ENCODE data around the gene SH3PXD2B.
"Not testable (repeated sequence)": the region's sequence is repeated elsewhere in the genome, so short reads cannot be mapped to it uniquely, and the experiment has no call there.

Gene SH3PXD2B

DNA sequence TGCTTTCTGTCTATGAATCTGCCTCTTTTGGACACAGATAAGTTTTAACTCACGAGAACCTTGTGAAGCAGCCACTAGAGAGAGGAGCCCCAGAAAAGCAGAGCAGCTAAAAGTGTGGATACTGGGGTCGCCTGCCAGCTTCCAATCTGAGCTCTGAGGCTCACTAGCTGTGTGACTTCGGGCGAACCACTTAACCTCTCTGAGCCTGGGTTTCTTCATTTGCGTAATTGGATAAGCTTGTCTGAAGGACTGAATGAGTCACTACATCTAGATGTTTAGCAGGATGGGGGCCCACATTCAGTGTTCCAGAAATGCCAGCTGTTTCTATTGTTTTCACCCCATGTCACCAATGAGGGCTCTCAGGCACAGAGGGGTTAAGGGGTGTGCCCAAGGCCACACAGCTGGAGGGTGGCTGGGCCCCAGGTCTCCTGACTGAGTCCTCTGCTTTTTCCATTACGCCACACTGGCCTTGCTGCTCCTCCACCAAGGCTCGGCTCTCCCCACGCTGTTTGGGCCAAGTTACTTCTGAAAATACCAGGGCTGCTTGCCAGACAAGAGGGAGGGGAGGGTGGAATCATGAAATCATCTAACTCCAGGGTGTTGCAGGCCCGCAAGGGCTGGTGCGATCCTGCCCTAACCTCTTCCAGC, 36.2 kb downstream of the SH3PXD2B start:
- no peak for DNase-seq

DNA sequence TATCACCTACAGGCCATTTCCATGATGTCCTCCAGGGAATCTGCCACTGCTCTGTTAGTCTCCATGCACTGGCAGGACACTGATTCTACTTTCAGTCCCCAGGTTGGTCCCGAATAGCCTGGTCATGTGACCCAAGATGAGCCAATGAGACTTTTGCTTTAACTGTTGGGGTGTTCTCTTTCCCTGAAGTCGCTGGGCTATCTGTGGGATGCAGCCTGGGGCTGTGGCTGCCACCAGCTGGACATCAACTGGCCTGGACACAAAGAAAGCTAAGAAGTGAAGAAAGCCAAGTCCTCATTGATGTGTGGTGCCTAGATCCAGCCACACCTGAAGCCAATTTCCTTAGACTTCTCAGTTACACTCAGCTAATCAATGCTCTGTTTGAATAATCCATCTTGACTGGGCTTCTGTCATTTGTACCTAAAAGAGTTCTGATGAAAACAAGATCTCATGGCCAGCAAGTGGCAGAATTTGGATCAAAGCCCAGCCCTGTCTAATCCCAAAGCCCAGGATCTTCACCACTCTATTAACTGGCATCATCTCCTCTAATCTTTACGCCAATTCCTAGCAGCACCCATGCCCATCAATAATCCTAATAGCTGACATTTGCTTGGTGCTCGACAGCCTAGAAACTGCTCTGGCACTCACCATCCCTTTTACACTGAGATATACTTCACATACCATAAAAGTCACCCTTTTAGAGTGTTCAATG, 37.0 kb downstream of the SH3PXD2B start:
- DNase-seq = no peak

DNA sequence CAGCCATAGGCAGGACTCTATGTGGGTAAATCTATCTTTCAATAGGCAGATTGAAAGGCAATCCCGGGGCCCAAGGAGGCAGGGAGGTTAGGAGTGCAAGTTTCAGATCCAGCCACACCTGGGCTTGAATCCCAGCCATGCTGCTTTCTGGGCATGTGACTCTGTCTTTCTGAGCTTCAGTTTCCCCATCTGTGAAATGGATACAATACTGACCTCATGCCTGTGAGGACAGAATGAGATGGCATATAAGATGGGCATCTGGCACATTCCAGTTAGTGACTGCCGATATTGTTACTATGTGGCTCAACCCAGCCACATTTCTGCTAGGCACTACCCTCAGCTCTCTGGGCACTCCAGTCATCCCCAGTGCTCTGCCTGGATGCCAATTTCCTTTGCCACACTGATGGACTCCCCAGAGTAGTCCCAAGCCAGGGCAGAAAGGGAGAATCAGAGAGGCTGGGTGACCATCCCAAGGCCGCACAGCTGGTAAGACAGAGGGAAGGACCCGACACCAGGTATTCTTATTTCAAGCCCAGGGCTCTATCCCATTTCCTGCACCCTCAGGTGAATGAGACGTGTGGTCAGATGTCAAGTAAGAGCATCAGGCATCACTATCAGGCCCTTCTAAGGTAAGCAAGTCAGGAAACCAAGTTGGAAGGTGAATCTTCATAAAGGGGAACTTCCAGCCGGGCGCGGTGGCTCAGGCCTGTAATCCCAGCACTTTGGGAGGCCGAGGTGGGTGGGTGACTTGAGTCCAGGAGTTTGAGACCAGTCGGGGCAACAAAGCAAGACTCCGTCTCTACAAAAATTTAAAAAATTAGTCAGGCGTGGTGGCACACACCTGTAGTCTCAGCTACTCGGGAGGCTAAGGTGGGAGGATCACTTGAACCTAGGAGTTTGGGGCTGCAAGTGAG, 38.7 kb downstream of the SH3PXD2B start:
- no peak for DNase-seq

DNA sequence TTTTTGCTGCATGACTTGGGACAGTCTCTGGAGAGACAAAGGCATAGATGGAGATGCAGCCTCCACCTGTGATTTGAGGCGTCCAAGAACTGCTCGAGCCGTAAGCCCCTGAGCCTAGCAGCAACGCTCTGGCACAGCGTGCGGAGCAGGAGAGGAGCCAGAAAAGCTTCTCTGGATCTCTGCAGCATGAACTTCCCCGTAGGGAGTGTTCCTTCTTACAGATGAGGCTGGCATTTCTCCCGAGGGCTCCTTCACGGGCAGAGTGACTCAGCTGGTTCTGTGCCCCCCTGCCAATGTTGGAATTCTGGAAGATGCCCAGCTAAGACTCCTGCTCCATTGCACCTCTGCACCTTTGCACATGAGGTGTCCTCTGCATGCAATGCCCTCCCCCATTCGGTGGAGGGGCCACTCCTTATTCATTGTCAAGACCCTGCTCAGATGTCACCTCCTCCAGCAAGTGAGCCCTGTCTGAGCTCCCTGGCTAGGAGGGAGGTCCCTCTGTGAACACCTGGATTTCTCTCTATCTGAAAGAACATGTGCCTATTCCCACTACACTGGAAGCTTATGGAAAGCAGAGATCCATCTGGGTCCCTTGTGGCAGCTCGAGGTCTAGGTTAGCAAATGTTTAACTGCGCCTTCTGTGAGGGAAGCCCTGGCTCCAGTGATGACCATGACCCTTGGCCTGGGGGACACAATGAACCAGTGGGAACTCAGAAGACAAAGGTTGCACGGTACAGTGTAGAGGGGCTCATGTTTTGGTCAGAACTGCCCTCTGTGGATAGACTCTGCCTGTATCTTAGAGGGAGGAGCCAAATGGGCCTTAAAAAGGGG, 39.6 kb downstream of the SH3PXD2B start:
- DNase-seq = no peak

DNA sequence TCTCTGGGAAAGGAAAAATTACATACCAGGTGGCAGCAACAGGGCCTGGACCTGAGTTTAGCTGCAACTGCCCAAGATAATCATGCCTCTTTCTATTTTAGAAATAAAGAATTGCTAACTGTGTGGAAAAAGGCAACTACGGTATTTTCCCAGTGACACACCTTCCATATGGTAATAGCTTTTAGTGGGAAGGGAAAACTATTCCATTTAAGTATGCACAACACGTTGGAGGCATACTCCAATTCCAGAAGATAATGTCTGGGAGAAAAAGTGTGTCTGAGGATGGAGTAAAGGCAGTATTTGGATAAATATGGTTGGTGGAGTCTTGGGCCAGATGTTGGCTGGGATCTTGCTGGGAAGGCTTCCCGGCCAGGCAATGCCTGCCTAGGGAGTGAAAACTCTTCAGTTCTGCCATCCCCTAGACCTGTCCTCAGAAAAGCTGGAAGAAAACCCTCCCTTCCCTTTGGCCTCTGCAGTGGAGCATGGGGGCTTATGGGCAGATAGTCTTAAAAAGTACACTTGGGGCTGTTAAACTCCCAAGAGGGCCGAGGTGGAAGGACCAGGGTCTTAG, 40.6 kb downstream of the SH3PXD2B start:
- no peak for DNase-seq

DNA sequence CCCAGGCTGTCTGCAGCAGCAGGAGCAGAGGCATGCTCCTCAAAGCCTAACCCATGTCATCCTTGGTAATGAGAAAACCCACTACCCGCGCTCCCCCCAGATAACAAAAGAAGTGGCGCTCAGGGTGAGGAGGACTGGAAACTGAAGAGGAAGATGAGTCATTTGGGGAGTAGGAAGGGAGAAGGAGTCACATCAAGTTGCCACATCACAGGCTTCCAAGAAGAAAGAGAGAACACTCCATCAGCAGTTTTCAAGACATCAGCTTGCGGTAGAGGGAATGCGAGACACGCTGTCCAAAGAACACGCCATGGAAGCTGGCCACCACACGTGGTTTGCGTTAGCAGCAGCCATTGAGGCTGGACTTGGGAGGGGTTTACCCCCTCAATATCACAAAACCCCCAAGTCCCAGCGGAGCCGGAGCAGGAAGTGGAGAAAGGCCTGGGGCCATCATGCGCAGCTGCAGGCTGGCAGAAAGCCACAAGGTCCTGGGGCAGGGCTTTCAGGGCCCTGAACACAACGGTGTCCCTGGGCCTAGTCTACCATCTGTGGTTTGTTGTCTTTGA, 41.5 kb downstream of the SH3PXD2B start:
- peak in 1 of 5 donors; percentile 44 for DNase-seq

DNA sequence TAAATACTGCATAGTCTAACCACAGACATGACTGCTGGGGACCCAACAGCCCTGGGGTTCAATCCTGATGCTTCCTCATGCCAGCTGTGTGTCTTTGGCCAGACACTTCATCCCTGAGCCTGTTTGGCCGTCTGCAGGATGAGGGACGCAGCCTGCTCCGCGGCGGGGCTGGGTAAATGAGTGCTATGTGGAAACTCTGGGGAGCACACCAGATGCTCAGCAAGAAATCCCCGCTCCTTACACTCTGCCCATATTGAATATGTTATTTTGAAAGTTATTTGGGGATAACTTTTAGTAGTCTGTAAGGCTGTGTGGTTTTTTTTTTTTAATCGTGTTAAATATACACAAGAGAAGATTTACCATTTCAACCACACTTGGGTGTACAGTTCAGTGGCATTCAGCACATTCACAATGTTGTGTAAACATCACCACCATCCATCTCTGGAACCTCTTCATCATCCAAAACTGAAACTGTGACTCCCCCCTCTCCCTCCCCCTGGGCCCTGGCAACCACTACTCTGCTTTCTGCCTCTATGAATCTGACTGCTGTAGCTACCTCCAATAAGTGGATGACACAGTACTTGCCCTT, 42.7 kb downstream of the SH3PXD2B start:
- DNase-seq = peak in 1 of 5 donors; percentile 38

DNA sequence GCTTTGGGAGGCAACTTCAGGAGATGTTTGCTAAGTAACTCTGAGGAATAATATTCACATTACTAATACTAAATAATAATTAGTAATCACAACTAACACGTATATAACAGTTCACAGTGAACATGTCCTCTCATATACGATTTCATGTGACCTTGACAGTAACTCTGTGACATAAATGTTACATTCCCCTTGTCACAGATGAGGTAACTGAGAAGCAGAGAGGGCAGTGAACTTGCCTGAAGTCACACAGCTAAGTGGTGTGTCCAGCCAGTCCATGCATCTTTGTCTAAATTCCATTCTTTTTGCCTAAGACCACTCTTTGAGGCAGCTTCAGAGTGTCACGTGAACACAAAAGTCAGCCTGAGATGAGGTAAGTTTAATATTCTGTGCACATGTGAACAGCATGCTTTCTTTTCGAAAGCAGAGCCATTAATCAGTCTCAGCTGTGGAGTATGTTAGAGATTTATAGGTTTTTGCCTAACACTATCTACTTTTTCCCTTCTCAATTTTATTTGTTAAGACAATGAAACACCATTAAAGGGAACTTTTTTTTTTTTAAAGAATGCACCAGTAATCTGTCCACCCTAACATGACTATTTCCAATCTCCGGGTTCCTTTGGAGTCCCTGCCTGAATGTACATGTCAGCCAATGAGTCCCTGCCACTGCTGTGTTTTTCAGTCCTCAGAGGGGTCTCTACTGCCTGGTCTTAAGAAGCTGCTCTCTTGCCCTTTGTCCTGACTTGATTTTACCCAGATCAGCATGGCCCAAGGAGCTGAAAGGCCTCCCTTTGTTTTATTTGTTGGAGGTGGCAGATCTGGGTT, 43.5 kb downstream of the SH3PXD2B start:
- no peak for DNase-seq

DNA sequence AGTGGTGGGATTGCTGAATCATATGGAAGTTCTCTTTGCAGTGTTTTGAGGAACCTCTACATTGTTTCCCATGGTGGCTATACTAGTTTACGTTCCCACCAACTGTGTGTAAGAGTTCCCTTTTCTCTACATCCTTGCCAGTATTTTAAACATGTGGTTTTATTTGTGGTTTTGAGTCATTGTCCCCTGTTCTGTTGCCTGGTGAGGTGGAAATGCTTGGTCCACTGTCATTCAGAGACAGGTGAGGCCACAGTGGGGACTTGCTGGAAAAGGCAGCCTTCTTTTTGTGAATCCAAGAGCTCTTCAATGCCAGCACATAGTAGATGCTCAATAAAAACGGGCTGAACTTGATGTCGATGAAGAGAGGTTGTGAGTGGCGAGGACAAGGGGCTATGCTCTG, 44.2 kb downstream of the SH3PXD2B start:
- DNase-seq = no peak

DNA sequence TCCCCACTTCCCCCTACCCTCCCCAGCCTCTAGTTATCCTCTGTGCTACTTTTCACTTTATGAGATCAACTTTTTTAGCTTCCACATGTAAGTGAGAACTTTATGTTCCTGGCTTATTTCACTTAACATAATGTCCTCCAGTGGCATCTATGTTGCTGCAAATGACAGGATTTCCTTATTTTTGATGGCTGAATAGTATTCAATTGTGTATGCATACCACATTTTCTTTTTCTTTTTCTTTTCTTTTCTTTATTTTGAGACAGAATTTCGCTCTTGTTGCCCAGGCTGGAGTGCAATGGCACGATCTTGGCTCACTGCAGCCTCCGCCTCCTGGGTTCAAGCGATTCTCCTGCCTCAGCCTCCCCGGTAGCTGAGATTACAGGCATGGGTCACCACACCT, 44.8 kb downstream of the SH3PXD2B start:
- not testable (repeated sequence) for DNase-seq

DNA sequence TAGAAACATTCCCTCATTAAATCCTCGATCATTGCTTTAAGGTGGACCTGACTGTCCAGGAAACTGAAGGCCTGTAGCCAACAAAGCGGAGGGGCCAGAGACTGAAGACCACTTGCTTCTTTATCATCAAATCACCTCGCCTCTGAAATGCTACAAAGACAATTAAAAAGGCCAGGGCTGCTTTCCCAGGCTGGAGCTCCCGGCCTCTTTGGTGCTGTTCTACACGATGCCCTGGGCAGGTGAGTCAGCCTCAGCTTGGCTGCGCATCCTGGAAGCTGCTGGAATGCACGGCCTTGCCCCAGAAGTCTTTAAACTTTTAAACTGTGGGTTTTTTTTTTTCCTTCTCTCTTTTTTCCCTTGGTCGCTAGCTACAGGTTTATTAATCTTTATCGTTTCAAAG, 46.5 kb downstream of the SH3PXD2B start:
- DNase-seq = no peak

DNA sequence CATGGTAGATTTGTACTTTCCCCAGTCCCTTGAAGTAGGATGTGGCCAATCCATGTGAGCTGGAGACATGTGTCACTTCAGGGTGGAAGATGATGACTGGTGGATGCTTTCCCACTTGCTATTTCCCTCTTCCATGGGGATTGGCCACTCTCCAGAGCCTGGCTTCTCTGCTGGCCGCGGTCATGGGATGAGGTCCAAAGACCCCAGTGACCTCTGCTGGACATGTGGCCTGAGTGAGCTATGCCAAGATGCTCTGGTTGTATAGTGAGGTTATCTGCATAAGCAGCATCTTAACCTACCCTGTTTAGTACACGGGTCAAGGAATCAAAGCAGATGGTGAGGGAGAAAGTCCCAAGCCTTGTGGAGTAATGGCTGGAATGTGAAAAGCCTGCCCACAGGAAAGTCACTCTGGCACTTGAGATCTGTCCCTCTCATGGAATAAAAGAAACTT, 47.1 kb downstream of the SH3PXD2B start:
- no peak for DNase-seq

DNA sequence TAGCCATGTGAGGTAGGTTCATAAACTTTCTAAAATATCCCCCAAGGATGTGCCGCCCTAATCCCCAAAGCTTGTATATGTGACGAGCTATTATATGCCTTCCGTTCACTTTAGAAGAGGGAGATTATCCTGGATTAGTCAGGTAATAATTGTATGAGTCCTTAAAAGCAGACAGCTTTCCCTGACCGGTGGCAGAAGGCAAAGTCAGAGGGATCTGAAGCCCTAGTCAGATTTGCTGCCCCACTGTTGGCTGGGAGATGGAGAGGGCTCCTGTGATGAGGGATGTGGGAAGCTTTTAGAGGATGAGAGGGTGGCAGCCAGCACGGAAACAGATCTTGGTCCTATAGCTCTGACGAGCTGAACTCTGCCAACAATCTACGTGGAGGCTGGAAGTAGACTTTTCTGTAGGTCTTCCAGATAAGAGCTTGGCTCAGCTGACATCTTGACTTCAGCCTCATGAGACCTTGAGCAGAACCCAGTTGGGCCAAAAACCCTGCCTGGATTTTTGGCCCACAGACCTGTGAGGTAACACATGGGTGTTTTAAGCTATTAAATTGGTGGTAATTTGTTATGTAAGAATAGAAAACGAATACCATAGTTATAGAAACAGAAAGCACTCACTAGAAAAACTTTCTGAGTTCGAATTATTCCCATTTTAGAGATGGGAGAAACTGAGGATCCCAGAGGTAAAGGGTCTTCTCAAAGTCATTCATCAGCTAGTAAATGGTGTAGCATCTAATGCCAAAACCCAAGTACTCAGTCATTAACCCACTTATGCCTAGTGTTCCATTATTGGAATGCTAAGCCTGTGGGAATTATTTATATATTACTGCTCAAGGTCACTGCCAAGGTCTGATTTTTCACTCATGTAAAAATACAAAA, 48.9 kb downstream of the SH3PXD2B start:
- DNase-seq = no peak

DNA sequence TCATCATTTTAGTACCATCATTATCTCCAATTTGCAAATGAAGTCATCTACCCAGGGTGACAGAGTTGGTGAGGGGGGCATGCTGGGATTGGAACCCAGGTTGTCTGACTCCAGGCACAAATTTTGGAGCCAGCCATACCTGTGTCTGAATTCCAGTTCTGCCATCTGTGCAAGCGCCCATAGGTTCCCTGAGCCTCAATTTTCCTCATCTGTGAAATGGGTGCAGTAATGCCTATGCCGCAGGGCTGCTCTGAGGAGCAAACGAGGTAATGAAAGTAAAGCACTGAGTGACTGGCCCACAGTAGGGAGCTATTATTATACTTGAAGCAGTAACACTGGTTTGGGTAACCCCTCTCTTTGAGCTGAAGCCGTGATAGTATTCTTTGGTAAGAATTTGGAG, 49.6 kb downstream of the SH3PXD2B start:
- no peak for DNase-seq

DNA sequence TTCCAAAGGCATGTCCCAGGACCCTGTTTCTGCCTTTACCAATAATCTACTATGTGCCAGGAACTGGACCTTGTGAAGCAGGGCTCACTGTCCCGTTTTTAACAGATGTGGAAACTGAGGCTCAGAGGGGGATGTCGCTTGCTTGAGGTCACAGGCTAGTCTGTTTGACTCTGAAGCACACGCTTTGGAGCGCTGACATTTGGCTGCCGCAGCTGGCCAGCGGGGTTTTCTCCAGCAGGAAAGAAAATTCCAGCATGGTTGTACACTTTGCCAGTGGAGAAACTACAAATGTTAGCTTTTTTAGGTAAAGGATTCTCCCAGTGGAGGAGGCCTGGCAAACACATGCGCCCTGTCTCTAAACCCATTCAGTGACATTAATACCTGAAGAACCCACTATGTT, 50.5 kb downstream of the SH3PXD2B start:
- DNase-seq = no peak

DNA sequence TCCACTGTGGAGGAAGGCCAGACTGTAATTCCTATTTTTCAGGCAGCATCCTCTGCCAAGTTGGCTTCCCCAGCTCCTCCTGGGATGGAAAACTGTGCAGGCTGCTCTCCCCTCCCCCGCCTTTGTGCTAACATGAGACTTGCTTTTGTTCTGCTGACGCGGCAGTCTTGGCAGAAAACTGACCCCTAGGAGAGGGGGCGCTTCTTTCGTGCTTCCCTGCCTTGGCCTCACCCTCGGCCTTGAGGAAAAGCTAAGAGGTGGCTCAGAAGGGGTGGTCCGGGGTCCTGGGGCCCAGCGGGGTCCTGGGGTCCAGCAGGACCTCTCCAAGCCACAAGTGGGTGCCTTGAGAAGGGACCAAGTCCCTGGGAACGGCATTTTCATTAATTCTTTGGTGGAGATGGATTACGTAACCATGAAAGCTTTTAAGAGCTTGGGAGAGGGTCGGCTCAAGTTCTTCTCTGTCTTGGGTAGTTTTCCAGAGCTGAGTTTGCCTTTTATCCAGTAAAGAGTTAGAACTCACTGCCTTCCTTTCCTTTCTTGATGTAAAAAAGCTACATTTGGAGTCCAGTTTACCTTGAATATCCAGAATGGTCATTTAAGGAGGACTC, 51.0 kb downstream of the SH3PXD2B start:
- DNase-seq = no peak

DNA sequence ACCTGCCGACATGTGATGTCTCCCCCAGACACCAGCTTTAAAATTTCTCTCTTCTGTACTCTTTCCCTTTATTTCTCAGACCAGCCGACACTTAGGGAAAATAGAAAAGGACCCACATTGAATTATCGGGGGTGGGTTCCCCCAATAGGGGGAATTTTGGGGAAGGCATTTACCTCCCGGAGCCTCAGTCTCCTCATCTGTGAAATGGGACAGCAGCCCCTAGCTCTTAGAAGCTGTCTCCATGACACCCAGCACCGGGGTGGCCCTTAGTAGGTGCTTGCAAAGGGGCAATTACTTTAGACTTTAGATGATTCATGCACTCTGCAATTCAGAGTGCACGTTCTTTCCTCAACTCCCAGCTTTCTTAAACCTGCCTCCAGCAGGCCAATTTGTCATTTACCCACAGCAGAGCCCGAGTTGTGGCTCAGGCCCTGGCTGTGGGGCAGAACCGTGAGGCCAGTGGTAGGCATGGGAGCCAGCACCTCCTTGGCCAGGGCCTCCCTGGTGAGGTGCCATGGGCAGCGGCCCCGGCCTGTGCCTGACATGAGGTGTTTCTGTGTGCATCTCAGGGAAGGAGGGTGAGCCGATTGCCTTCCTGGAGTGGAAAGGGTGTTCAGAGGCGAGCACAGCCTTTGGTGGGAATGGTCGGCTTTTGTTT, 51.7 kb downstream of the SH3PXD2B start:
- DNase-seq = no peak

DNA sequence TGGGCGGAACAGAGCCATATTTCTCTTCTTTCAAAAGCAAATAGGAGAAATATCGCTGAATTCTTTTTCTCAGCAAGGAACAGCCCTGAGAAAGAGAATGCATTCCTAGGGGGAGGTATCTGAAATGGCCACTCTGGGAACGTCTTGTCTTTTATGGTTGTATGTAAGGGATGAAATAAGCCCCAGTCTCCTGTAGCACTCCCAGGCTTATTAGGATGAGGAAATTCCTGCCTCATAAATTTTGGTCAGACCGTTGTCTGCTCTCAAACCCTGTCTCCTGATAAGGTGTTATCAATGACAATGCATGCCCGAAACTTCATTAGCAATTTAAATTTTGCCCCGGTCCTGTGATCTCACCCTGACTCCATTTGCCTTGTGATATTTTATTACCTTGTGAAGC, 52.3 kb downstream of the SH3PXD2B start:
- DNase-seq = not testable (repeated sequence)

Data from T-helper 1 cell (primary cell).